ENCODE data around the gene LEO1. TPM values are rescaled to one million over a fixed set of nuclear protein-coding genes. Genes with fewer than 3 reads are reported as not detected.

The LEO1 gene
- total and polyA plus RNA-seq, 10 of the 15 experiments (the other 5 are each of a cell fraction or from before 2014, with no cell fraction given) = 13.6 to 50.6 (median 32.4) TPM

DNA sequence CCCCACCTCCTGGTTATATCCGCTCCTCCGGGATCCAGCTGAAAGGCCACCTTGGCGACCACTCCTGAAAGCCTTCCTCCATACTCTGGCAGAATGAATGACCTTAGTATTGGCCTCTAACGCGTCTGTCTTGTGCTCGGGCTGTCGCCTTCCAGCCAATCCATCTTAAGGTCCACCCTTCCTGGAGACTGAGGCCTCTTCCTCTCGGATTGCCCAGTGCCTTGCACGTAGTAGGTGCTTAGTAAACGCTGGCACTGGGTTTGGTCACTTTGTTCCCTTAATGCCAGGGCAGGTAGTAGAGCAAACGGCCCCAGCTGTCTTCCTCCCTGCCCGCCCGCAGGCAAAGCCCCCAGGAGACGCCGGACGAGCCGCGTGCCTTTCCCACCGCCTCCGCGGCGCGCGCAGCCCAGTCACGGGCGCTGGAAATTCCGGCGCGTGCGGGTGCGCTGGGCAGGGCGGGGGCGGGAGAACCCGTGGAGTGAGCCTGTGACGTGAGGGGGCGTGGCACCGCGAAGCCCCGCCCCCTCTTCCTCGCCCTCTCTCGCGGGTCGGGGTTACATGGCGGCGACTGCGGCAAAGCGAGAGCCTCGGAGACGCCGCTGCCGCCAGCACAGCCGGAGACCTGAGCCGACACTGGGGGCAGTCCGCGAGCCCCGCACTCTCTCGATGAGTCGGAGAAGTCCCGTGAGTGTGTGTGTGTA is 47.3 kb upstream of the LEO1 start, which contains the start of gene MAPK6:
Gene MAPK6, plus strand, starts transcription at position 527 of the 701 bp plus-strand sequence. CDS start 27,242 bp downstream, outside the sequence.
- Histone ChIP-seq H3K27ac (ENCODE audit: control insufficient read depth, insufficient read depth) (peak within 1 kb of the TSS; percentile 99), H3K4me3 (peak within 1 kb of the TSS; percentile 91), H4K20me1 (ENCODE audit: control insufficient read depth, insufficient read depth) (no peaks in the 10 kb centered on the region), H3K9ac (ENCODE audit: control insufficient read depth, insufficient read depth, low read length) (peak within 1 kb of the TSS; percentile 98), H3K79me2 (ENCODE audit: control insufficient read depth, insufficient read depth, low read length) (peaks cover 49% of the 10 kb centered on the region), H3K4me2 (ENCODE audit: control insufficient read depth, insufficient read depth) (peak within 1 kb of the TSS; percentile 86), H2AFZ (ENCODE audit: control insufficient read depth, low read depth, low read length) (peak within 1 kb of the TSS; percentile 63), H3K9me3 (replicated peaks; ENCODE audit: control insufficient read depth, insufficient read depth, low read length) (no peaks in the 10 kb centered on the region), H3K4me1 (ENCODE audit: control insufficient read depth, insufficient read depth, low read length) (peaks cover 15% of the 10 kb centered on the region), H3K36me3 (ENCODE audit: control insufficient read depth in 2 of 2, insufficient read depth in 2 of 2, low read length in 1 of 2) (no peaks in the 10 kb centered on the region), H3K27me3 (replicated peaks in 1 of 2; ENCODE audit: control insufficient read depth in 2 of 2, insufficient read depth in 2 of 2, low read length in 1 of 2) (no peaks in the 10 kb centered on the region)
- ATAC-seq (peak; percentile 69), DNase-seq (ENCODE audit: low read depth, low spot score) (peak; percentile 71), FAIRE-seq (no peak)
- 5% methylated on average over 59 of the region's 59 CpGs for WGBS (ENCODE audit: insufficient coverage, insufficient replicate concordance, low lambda C conversion rate, missing lambda C conversion rate)
- in situ Hi-C loops (cut with MboI) (loop anchor here (5.0 kb wide), 1 partner anchor 358 kb away; no protein-coding TSS in a partner anchor), intact Hi-C loops (cut with micrococcal nuclease; ENCODE audit: unreplicated experiment) (no loop called here)
- ChIA-PET SMC1A (ENCODE audit: uncharacterized antibody, unreplicated experiment) (interaction anchor here (1.1 to 2.4 kb wide), 4 partner anchors 12 to 92 kb away, joined by 3 to 17 read pairs (median 6); no protein-coding TSS in a partner anchor), CTCF (interaction anchor here (1.6 kb wide), 1 partner anchor 27 kb away, joined by 4 read pairs; no protein-coding TSS in a partner anchor), POLR2A (interaction anchor here (5.5 kb wide), 1 partner anchor 12 kb away, joined by 54 read pairs; no protein-coding TSS in a partner anchor), RAD21 (ENCODE audit: unreplicated experiment) (interaction anchor here (6.7 kb wide), 1 partner anchor 11 kb away, joined by 54 read pairs; no protein-coding TSS in a partner anchor)
- BruUV-seq (replicated peaks) = TSS peak; percentile 90
- TF ChIP-seq CHD4 (IDR thresholded peaks at IDR 0.05) = 0 out of 2 replicates have a peak, but pooled peaks have one; percentile 65
- peak; percentile 47; the same call in 1 of the 2 replicates for TF ChIP-seq HCFC1 (IDR thresholded peaks at IDR 0.05; ENCODE audit: low read length)
- TF ChIP-seq NR2C1 (IDR thresholded peaks at IDR 0.05) = peak; percentile 45
- TF ChIP-seq CBFB (IDR thresholded peaks at IDR 0.05; ENCODE audit: low read depth) = peak; percentile 68
- TF ChIP-seq HDAC6 (IDR thresholded peaks at IDR 0.05; ENCODE audit: unreplicated experiment) = no peak
- peak; percentile 88 for TF ChIP-seq POLR2A (IDR thresholded peaks at IDR 0.05; ENCODE audit: low read depth, low read length)
- TF ChIP-seq TBL1XR1 (IDR thresholded peaks at IDR 0.05; ENCODE audit: low read depth, low read length) = peak; percentile 63; the same call in 1 of the 2 replicates
- TF ChIP-seq SMARCA5 (IDR thresholded peaks at IDR 0.05) = peak; percentile 62; the same call in 1 of the 2 replicates
- peak; percentile 81 for TF ChIP-seq MEF2B (IDR thresholded peaks at IDR 0.05; ENCODE audit: partially characterized antibody, poor library complexity, severe bottlenecking)
- TF ChIP-seq BACH1 (IDR thresholded peaks at IDR 0.05; ENCODE audit: borderline replicate concordance) = peak; percentile 93
- peak; percentile 98 for TF ChIP-seq GATAD2B (conservative IDR thresholded peaks at IDR 0.05; ENCODE audit: low read depth)
- no peak for TF ChIP-seq SIN3A (IDR thresholded peaks at IDR 0.05; ENCODE audit: low read depth, low read length)
- TF ChIP-seq, protein P1, sequence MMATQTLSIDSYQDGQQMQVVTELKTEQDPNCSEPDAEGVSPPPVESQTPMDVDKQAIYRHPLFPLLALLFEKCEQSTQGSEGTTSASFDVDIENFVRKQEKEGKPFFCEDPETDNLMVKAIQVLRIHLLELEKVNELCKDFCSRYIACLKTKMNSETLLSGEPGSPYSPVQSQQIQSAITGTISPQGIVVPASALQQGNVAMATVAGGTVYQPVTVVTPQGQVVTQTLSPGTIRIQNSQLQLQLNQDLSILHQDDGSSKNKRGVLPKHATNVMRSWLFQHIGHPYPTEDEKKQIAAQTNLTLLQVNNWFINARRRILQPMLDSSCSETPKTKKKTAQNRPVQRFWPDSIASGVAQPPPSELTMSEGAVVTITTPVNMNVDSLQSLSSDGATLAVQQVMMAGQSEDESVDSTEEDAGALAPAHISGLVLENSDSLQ (IDR thresholded peaks at IDR 0.05) = peak; percentile 20; the same call in 1 of the 2 replicates
- TF ChIP-seq, protein P2, sequence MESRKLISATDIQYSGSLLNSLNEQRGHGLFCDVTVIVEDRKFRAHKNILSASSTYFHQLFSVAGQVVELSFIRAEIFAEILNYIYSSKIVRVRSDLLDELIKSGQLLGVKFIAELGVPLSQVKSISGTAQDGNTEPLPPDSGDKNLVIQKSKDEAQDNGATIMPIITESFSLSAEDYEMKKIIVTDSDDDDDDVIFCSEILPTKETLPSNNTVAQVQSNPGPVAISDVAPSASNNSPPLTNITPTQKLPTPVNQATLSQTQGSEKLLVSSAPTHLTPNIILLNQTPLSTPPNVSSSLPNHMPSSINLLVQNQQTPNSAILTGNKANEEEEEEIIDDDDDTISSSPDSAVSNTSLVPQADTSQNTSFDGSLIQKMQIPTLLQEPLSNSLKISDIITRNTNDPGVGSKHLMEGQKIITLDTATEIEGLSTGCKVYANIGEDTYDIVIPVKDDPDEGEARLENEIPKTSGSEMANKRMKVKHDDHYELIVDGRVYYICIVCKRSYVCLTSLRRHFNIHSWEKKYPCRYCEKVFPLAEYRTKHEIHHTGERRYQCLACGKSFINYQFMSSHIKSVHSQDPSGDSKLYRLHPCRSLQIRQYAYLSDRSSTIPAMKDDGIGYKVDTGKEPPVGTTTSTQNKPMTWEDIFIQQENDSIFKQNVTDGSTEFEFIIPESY (IDR thresholded peaks at IDR 0.05) = no peak
- TF ChIP-seq ZNF24 (IDR thresholded peaks at IDR 0.05) = no peak
- TF ChIP-seq, protein P3, sequence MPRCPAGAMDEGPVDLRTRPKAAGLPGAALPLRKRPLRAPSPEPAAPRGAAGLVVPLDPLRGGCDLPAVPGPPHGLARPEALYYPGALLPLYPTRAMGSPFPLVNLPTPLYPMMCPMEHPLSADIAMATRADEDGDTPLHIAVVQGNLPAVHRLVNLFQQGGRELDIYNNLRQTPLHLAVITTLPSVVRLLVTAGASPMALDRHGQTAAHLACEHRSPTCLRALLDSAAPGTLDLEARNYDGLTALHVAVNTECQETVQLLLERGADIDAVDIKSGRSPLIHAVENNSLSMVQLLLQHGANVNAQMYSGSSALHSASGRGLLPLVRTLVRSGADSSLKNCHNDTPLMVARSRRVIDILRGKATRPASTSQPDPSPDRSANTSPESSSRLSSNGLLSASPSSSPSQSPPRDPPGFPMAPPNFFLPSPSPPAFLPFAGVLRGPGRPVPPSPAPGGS (IDR thresholded peaks at IDR 0.05; ENCODE audit: borderline replicate concordance, insufficient read depth, low read depth, low read length, poor library complexity, severe bottlenecking) = no peak
